Kidney tubule cell (primary cell): ENCODE measurements around the gene KCTD4.

Source experiments
- DNase-seq: peaks from one replicate; pipeline ENCODE4 v3.0.0-alpha.2; 2018; ENCODE audit warnings: low spot score

Gene KCTD4

DNA sequence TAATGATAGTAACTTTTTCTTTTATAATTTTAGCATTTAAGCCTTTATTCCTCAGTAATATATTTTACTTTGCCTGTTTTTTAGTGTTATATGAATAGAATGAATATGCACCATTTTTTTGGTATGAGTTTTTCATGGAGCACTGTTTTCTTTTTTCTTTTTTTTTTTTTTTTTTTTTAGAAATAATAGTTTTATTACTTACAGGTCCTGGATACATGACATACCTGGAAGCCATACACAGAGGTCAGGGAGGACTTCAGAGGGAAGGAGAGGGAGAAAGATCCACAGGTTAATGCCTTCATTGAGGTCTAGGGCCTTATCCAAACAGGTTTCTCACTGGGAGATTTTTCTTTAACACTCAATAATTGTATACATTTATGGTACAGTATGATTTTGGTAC lies 26.4 kb downstream of the KCTD4 start:
- DNase-seq = no peak

DNA sequence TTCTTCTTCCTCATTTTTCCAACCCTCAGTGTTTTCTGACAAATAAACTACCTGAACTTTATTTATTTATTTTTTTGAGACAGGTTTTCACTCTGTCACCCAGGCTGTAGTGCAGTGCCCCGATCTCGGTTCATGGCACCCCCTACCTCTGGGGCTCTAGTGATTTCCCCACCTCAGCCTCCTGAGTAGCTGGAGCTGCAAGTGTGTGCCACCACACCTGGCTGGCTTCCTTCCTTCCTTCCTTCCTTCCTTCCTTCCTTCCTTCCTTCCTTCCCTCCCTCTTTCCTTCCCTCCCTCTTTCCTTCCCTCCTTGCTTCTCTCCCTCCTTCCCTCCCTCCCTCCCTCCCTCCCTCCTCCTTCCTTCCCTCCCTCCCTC lies 32.3 kb downstream of the KCTD4 start:
- no peak for DNase-seq

DNA sequence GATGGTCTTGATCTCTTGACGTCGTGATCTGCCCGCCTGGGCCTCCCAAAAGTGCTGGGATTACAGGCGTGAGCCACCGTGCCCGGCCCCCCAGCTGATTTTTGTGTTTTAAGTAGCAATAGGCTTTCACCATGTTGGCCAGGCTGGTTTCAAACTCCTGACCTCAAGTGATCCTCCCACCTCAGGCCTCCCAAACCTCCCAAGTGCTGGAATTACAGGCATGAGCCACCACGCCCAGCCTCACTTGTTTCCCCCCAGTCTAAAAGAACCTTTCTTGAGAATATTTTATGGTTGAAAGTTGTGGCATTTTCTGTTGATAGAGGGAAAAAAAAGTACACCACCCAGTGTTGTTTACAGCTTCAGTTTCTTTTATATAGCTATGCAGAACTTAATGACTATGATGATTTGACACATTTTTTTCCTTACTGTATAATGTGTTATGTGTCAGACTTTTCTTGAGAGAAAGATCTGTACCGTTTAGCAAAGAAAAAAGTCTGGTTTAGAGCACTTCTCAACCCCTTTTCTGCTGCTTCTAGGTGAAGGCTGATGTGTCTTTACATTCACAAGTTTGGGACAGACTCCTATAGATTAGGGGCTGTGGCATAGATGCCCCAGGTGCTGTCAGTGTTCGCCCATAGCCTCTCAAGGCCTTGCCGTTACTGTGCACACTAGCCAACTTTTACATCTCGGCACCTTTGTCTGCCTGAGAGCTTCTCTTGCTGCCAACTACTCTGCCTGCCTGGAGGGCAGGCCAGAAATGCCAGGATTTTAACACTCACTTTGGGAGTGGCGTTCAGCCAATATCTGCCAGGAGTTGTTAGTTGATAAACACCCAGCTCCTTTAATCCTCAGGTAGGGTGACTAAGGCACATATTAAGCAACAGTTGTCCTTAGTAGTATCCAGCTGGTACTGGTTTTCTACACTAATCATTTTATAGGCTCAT lies 33.0 kb downstream of the KCTD4 start:
- peak; percentile 91 for DNase-seq

DNA sequence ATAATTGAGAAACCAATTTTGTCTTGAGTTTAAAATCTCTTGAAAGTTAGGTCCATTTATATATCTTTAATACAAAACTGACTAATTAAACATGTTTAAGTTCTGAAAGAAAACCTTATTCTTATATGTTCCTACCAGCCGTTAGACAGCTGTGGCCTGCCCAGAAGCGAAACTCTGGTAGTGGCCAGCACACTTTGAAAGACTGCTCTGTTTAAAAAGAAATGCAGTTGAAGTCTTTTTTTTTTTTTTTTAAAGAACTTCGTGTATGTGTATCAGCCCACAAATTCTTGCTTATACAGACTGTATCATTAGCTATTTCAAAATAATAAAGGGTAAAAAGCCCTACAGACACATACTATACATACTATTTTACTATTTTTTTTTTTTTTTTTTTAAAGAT lies 34.0 kb downstream of the KCTD4 start:
- DNase-seq = no peak

DNA sequence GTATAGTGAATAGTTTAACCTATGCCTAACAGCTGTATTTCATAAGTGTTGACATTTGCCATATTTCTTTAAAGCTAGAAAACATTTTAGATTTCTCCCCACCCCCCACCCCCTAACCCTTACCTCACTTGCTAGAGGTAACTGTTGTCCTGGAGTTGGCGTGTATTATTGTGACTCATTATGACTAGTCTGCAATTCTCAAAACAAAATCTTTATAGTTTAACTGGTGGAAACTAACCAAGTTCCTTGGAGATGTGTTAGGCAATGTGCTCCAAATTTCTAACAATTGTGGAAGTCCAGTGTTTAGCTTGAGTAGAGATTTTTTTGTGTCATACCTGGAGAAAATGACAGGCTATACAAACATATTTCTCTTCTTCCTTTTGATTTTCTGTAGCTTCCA lies 38.0 kb downstream of the KCTD4 start:
- peak; percentile 91 for DNase-seq

DNA sequence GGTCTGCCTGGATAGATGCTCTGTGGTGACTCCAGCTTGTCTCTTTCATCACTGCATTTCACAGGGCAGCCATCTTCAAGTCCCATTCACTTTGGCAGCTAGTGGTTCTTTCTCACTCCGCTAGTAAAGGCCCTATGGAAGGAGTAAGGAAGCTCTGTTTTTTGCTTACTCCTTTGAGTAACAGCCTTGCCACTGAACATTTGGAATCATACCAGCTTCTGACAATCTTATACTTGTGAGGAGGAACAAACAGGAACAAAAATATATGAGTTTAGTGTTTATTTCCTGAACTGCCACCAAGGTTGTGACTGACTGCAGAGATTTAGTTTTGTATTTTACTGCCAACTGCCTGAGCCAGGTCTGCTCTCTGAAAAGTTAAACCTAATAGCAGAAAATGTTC lies 38.7 kb downstream of the KCTD4 start:
- peak; percentile 13 for DNase-seq

DNA sequence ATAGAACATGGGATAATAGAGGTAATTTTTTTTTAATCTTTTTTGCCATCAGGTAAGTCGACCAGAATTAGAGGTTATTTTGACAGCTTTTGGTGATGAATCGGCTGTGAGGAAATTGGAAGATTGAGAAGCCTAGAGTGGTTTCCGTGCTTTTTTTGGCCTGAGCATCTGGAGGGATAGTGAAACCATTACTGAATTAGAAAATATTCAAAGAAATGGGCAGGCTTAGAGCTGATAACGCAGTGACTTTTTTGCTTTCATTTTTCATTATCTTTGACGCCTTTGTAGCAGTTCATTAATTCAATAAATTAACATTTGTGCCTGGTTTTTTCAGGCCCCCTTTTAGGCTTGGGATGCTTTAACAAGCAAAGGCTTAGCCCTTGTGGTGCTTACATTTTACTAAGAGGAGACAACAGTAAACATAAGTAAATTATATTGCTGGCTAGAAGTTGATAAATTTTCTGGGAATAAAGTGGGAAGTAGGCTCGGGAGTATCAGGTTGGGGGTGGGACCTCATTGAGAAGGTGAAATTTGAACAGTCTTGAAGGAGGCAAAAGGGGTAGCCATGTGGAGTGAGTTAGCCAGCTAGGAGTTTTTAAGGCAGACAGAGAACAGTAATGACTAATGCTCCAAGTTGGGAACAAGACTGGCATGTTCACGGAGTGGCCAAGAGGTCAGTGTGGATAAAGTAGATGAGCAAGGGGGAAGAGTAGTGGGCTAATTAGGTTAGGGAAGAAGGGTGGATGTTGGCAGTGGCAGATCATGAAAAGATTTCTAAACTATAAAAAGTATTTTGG lies 44.1 kb downstream of the KCTD4 start:
- no peak for DNase-seq

DNA sequence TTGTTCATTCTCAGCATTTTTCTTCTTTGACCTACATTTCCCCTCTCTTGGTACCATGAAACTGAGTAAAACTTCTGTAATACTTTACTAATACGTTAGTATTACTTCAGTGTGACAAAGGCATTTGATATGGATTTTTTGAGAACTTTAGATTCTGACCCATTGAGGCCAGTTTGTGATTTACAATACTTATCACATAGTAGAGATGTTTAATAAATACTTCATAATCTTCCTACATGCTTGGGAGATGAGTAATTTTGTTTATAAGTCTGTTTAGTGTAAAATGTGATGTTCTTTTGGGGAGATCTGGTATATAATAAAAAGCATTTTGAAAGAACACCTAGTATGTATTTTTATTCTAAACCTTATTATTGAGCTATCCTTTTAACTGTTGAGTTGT lies 50.9 kb downstream of the KCTD4 start:
- no peak for DNase-seq

DNA sequence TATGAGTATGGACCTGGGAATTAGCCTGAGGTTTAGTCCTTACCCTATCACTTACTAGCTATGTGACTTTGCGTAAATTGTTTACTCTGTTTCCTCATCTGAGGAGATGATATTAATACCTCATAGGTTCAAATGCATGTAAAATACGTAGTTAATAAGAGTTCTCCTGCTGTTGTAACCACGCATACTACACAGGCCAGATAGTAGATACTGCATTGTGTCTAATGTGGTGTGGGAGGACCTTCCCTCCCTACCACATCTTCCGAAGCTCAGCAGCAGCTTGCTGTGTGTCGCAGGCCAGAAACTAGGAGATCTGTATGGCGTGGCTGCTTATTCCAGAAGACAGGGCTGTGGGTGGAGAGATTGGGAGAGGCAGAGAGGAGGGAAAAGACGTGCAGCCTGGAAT lies 57.5 kb downstream of the KCTD4 start:
- DNase-seq = no peak
